ENCODE measurements around the gene COBL.

COBL gene

DNA sequence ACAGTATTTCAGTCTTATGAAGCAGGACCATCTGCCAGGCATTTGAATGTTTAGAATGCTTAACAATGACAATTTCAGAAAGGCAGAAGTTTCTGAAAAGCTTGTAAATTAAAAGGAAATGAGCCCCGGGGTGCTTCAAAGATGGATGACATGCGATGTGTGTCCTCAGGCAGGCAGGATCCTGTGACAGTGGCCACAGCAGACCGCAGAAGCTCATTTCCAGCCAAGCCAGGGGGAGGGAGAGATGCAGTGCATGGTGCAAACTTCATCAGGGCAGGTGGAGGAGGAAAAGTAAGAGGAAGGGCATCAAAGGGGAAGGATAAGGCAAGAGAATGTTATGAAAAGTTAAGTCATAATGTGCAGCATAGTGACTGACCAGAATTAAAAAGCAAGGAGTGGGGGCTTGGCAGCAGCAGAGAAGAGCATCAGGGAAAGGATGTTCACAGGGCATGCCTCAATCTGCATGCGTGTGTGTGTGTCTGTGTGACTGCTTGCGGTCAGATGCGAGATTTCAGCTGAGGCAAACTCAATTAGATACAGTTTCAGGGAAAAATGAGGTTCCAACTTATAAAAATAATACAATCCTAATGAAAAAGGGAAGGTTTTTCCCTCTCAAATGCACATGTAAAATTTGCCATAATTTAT is 173.7 kb downstream of the COBL start:
- peaks cover 15% of the 10 kb centered on the region for H3K9me3 ChIP-seq (ENCODE audit: insufficient read depth, low read depth, low read length)
- no peaks in the 10 kb centered on the region; the same call in 1 of the 2 replicates for H3K36me3 ChIP-seq (ENCODE audit: insufficient read depth, low read depth, low read length)
- H3K4me3 ChIP-seq (ENCODE audit: low read length) = no peak overlapping the region
- no peaks in the 10 kb centered on the region for H3K27me3 ChIP-seq (ENCODE audit: insufficient read depth, low read length)
- no peak overlapping the region for H3K9ac ChIP-seq (ENCODE audit: low read depth, low read length)
- peaks cover 10% of the 10 kb centered on the region for H3K4me1 ChIP-seq (ENCODE audit: insufficient read depth, low read length)
- H3K27ac ChIP-seq (ENCODE audit: low read length) = no peak overlapping the region

DNA sequence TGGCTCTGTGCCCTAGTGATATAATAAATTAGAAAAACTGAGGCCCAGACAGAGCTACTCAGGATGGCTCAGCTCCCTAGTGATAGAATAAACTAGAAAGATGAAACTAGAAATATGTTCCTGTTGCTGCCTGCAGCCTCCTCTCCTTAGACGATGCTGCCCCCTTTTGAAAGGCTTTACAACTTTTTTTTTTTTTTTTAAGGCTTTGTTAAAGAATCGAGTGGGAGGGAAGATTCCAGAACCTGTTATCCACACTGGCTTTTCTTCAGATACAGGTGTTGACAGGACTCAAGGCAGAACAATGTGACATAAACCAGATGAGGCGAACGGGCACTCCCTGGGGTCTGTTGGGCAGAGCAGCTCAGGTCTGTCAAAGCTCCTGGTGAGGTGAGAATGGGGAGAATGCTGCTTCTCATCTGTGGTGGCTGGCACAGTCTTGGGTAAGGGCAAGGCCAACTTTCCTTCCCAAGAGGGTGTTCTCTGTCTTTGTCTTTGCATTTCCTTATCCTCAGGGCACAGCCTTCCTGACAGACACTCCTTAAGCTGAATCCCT is 175.1 kb downstream of the COBL start:
- Histone ChIP-seq H3K27ac (ENCODE audit: low read length) (no peak overlapping the region), H3K4me3 (ENCODE audit: low read length) (no peak overlapping the region), H3K36me3 (ENCODE audit: insufficient read depth, low read depth, low read length) (no peaks in the 10 kb centered on the region; the same call in 1 of the 2 replicates), H3K27me3 (ENCODE audit: insufficient read depth, low read length) (no peaks in the 10 kb centered on the region), H3K4me1 (ENCODE audit: insufficient read depth, low read length) (peaks cover 10% of the 10 kb centered on the region), H3K9me3 (ENCODE audit: insufficient read depth, low read depth, low read length) (peaks cover 3% of the 10 kb centered on the region), H3K9ac (ENCODE audit: low read depth, low read length) (no peak overlapping the region)

DNA sequence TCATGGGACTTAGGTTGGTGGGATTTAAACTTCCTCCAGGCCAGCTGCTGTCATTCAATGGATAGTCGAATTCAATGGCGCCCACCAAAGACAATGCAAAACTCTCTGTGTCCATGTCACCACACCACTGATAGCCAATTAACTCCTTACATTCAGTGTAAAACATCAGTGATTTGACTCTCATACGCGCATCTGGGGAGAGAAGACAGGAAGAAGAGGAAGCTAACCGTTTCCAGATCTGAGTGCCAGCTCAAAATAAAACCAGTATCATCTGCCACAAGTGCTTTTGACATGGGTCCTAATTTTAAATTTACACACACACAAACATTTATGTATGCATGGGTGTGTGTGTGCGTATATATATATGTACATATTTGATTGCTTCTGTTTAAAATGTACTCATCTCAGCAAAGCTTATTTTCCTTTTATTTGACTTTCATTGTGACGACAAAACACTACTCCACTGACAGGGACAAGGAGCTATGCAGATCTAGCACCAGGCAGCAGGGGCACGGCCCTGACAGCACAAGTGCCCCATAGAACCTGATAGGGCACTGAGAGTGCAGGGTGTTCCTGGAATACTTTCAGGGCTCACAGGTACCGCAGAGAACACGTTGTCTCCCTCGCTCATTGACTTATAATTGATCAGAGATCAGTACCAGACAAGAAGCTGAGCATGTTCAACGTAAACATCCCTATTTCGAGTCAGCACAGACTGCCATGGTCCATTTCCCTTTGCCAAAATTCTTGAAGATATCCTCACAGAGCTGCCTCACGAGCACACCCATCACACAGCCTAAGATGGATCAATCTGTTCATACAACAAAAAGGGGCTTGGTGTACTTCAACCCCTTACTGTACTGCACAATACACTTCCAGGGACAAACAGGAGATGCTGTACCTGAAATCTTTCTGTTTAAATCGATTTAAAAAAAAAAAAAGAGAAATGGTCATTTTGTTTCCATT is 176.1 kb downstream of the COBL start:
- Histone ChIP-seq H3K27me3 (ENCODE audit: insufficient read depth, low read length) (no peaks in the 10 kb centered on the region), H3K4me1 (ENCODE audit: insufficient read depth, low read length) (peaks cover 10% of the 10 kb centered on the region), H3K4me3 (ENCODE audit: low read length) (no peak overlapping the region), H3K9ac (ENCODE audit: low read depth, low read length) (no peak overlapping the region), H3K9me3 (ENCODE audit: insufficient read depth, low read depth, low read length) (no peaks in the 10 kb centered on the region; the same call in 1 of the 2 replicates), H3K27ac (ENCODE audit: low read length) (no peak overlapping the region), H3K36me3 (ENCODE audit: insufficient read depth, low read depth, low read length) (peaks cover 3% of the 10 kb centered on the region)

DNA sequence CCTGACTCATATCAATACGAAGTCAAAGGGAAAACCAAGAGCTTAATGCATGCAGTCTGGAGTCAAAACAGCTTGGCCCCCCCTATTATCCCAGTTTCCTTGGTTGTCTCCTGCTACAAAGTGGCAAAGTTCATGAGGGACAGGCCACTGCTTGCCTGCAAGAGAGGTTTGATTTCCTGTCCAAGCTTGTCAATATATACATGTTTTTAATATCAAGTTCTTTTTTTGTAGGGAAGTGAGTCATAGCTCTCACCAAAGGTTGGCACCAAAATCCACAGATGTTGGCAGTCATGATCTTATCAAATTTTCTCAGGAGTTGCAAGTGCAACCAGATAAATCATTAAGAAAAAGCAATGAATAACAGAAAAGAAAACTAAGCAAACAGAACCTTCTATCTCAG is 176.8 kb downstream of the COBL start:
- H3K36me3 ChIP-seq (ENCODE audit: insufficient read depth, low read depth, low read length) = peaks cover 5% of the 10 kb centered on the region
- H3K9ac ChIP-seq (ENCODE audit: low read depth, low read length) = no peak overlapping the region
- H3K27ac ChIP-seq (ENCODE audit: low read length) = no peak overlapping the region
- no peaks in the 10 kb centered on the region for H3K27me3 ChIP-seq (ENCODE audit: insufficient read depth, low read length)
- H3K4me3 ChIP-seq (ENCODE audit: low read length) = no peak overlapping the region
- H3K4me1 ChIP-seq (ENCODE audit: insufficient read depth, low read length) = peaks cover 10% of the 10 kb centered on the region
- no peaks in the 10 kb centered on the region; the same call in 1 of the 2 replicates for H3K9me3 ChIP-seq (ENCODE audit: insufficient read depth, low read depth, low read length)

DNA sequence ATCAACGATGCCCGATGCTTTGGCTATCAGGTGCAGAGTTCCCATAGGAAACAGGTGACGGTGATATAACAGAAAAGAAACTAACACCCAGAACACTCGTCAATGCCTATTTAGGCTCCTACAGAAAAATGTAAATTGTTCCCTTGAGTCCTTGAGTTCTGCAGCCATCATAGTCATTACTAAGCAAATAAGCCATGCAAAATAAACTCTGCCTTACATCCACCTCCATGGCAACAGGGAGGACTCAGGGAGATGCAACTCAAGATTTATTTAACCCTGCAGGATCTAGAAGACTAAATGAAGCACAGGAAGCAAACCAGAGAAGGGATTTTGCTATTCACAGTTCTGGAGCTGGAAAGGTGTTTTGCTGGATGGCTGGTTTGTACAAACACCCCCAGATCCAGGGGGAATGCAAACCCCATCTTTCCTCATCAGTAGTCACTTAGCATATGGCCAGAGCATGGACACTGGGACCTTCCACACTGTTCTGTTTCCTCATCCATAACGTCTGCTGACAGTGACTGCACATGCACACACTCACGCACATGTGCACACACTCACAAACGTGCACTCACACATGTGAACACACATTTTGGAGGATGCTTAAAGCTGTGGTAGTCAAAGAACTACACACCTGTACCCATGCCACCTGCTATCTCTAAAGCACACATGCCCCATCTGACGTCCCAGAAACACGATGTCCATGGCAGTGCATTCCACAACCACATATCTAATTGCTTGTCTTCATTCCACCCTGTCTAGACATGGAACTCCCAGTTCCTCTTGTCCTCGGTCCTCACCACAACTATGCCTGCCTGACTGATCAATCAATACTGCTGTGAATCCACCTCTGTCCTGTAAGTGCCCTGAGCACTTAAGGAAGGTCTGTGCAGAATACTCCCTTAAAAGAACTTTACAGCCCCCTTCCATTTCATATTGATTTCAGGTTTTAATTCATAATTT is 178.2 kb downstream of the COBL start:
- Histone ChIP-seq H3K27ac (ENCODE audit: low read length) (no peak overlapping the region), H3K27me3 (ENCODE audit: insufficient read depth, low read length) (no peaks in the 10 kb centered on the region), H3K4me3 (ENCODE audit: low read length) (no peak overlapping the region), H3K9ac (ENCODE audit: low read depth, low read length) (no peak overlapping the region), H3K4me1 (ENCODE audit: insufficient read depth, low read length) (peaks cover 10% of the 10 kb centered on the region), H3K9me3 (ENCODE audit: insufficient read depth, low read depth, low read length) (no peaks in the 10 kb centered on the region; the same call in 1 of the 2 replicates), H3K36me3 (ENCODE audit: insufficient read depth, low read depth, low read length) (peaks cover 17% of the 10 kb centered on the region)

DNA sequence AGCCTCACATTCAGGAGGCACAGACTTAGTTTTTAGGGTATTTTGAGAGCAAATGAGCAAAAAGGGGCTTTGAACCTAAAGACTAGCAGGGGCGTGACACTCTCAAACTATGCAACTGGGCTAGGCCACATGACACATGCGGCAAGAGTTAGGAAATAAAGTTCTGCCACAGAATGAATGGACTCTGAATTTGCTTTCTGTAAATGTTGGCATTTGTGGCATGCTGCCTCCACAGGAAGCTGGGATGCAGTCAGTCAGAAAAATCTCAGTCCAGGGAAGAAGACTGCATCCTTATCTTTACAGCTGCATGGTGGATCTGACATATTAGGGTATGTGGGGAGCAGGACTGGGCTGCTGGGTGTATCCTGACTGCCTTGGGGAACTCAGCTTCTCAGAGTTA is 181.0 kb downstream of the COBL start:
- H3K27me3 ChIP-seq (ENCODE audit: insufficient read depth, low read length) = no peaks in the 10 kb centered on the region
- H3K9me3 ChIP-seq (ENCODE audit: insufficient read depth, low read depth, low read length) = peaks cover 6% of the 10 kb centered on the region
- no peak overlapping the region for H3K4me3 ChIP-seq (ENCODE audit: low read length)
- no peak overlapping the region for H3K9ac ChIP-seq (ENCODE audit: low read depth, low read length)
- H3K4me1 ChIP-seq (ENCODE audit: insufficient read depth, low read length) = no peaks in the 10 kb centered on the region
- H3K27ac ChIP-seq (ENCODE audit: low read length) = no peak overlapping the region
- peaks cover 28% of the 10 kb centered on the region for H3K36me3 ChIP-seq (ENCODE audit: insufficient read depth, low read depth, low read length)

DNA sequence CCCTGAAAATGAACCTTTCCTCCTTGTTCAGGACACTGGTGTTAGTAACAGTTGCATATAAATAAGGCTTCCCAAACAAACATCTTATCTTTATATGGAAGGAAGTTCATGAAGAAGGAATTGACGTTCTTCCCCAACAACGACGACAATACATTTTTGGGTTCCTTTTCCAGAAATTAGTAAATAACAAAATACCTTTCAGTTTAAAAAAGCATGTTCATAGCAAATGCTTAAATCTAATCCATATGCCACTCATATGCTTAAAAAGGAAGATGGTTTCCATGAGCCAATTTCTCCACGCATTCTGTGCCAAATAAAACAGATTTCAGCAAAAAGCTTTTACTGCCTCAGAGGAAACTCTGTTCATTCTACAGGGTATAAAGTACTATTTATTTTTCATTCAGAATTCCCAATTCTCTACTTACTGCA is 182.6 kb downstream of the COBL start:
- peaks cover 28% of the 10 kb centered on the region for H3K36me3 ChIP-seq (ENCODE audit: insufficient read depth, low read depth, low read length)
- peaks cover 6% of the 10 kb centered on the region for H3K9me3 ChIP-seq (ENCODE audit: insufficient read depth, low read depth, low read length)
- H3K4me3 ChIP-seq (ENCODE audit: low read length) = no peak overlapping the region
- H3K27me3 ChIP-seq (ENCODE audit: insufficient read depth, low read length) = no peaks in the 10 kb centered on the region
- H3K27ac ChIP-seq (ENCODE audit: low read length) = no peak overlapping the region
- H3K9ac ChIP-seq (ENCODE audit: low read depth, low read length) = no peak overlapping the region
- H3K4me1 ChIP-seq (ENCODE audit: insufficient read depth, low read length) = no peaks in the 10 kb centered on the region

DNA sequence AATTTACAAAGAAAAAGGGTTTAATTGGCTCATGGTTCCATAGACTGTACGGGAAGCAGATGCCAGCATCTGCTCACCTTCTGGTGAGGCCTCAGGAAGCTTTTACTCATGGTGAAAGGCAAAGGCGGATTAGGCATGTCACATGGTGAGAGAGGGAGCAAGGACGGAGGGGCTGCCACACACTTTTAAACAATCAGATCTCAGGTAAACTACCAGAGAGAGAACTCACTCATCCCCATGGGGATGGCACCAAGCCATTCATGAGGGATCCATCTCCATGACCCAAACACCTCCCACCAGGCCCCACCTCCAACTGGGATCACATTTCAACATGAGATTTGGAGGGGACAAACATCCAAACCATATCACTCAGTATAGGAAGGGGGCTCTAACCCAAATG is 183.9 kb downstream of the COBL start:
- Histone ChIP-seq H3K9me3 (ENCODE audit: insufficient read depth, low read depth, low read length) (peaks cover 6% of the 10 kb centered on the region; the same call in 1 of the 2 replicates), H3K36me3 (ENCODE audit: insufficient read depth, low read depth, low read length) (peaks cover 28% of the 10 kb centered on the region), H3K4me1 (ENCODE audit: insufficient read depth, low read length) (no peaks in the 10 kb centered on the region), H3K27me3 (ENCODE audit: insufficient read depth, low read length) (no peaks in the 10 kb centered on the region), H3K4me3 (ENCODE audit: low read length) (no peak overlapping the region), H3K9ac (ENCODE audit: low read depth, low read length) (no peak overlapping the region), H3K27ac (ENCODE audit: low read length) (no peak overlapping the region)

DNA sequence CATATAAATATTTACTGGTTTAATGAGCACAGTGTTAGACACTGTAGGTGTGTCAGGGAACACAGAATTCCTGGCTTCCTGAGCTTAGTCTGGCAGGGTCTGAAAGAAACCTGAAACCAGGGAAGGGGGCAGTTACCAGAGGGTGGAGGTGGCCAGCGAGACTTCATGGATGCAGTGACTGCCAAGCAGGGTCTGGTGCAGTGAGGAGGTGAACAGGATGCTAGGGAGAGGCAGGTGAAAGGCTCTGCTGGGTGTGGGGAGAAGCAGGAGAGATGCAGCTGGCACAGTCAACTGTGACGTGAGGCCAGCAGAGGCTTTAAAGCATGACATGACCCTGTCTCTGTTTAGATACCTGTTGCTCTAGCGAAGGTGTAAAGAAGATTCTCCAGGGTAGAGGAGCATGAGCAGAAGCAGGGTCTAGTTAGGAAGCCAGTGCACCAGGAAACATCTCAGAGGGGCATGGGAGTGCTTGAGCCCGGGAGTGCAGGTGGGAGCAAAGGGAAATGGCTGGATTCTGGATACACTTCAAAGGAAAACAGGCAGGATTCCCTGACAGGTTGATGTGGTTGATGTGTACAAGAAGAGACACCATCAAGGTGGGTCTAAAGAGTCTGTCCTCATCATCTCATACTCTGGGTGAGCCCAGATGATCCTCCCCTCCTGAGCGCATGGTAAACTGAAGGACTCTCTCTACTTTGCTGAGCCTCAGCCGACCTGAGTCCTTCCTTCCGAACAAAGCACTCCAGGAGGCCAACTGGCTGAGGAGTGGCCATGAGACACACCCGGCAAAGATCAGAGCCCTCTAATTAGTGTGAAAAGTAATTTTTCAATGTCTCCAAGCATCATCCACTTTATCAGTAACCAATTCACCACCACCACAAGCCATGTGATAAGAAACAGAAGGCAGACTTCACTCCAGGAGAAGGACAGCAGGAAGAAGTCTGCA is 186.8 kb downstream of the COBL start:
- Histone ChIP-seq H3K4me3 (ENCODE audit: low read length) (no peak overlapping the region), H3K27me3 (ENCODE audit: insufficient read depth, low read length) (no peaks in the 10 kb centered on the region), H3K27ac (ENCODE audit: low read length) (no peak overlapping the region), H3K9ac (ENCODE audit: low read depth, low read length) (no peak overlapping the region), H3K36me3 (ENCODE audit: insufficient read depth, low read depth, low read length) (peaks cover 23% of the 10 kb centered on the region), H3K9me3 (ENCODE audit: insufficient read depth, low read depth, low read length) (peaks cover 6% of the 10 kb centered on the region; the same call in 1 of the 2 replicates), H3K4me1 (ENCODE audit: insufficient read depth, low read length) (no peaks in the 10 kb centered on the region)
